Measurements from ENCODE around the gene HMCN2.

The HMCN2 gene

DNA sequence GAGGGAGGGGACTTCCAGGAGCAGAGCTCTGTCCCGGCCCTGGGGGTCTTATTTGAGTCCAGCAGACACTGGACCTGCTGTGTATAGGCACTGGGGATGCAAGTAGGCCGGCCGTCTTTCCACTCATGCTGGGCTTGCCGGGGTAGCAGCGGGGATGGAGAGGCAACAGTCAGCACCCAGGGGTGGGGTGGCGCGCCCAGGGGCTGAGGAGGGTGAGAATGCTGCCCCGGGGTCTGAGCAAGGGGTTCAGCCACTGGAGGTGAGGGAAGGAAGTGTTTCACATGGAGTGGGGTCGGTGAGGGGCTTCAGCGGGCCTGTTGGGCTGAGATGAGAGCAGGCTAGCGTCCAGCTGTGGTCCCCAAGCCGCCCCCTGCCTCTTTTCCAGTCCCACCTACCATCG lies 88.8 kb downstream of the HMCN2 start:
- no peak overlapping the region for H3K4me3 ChIP-seq (ENCODE audit: low read length)
- no peak for DNase-seq (ENCODE audit: low read depth)
- TF ChIP-seq, protein P1, sequence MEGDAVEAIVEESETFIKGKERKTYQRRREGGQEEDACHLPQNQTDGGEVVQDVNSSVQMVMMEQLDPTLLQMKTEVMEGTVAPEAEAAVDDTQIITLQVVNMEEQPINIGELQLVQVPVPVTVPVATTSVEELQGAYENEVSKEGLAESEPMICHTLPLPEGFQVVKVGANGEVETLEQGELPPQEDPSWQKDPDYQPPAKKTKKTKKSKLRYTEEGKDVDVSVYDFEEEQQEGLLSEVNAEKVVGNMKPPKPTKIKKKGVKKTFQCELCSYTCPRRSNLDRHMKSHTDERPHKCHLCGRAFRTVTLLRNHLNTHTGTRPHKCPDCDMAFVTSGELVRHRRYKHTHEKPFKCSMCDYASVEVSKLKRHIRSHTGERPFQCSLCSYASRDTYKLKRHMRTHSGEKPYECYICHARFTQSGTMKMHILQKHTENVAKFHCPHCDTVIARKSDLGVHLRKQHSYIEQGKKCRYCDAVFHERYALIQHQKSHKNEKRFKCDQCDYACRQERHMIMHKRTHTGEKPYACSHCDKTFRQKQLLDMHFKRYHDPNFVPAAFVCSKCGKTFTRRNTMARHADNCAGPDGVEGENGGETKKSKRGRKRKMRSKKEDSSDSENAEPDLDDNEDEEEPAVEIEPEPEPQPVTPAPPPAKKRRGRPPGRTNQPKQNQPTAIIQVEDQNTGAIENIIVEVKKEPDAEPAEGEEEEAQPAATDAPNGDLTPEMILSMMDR (conservative IDR thresholded peaks at IDR 0.05; ENCODE audit: low read length): no peak

DNA sequence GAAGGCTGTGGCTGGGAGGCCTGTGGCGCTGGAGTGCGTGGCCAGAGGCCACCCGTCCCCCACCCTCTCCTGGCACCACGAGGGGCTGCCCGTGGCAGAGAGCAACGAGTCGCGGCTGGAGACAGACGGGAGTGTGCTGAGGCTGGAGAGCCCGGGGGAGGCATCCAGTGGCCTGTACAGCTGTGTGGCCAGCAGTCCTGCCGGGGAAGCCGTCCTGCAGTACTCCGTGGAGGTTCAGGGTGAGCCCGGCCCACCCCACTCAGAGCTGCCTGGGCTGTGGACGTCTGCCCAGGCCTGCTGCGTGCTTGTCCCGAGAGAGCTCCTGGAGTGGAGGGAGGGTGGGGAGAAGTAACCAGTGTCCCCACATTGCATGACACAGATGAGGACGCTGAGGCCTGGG lies 89.2 kb downstream of the HMCN2 start:
- TF ChIP-seq, protein P1 (conservative IDR thresholded peaks at IDR 0.05; ENCODE audit: low read length): no peak
- no peak for DNase-seq (ENCODE audit: low read depth)

DNA sequence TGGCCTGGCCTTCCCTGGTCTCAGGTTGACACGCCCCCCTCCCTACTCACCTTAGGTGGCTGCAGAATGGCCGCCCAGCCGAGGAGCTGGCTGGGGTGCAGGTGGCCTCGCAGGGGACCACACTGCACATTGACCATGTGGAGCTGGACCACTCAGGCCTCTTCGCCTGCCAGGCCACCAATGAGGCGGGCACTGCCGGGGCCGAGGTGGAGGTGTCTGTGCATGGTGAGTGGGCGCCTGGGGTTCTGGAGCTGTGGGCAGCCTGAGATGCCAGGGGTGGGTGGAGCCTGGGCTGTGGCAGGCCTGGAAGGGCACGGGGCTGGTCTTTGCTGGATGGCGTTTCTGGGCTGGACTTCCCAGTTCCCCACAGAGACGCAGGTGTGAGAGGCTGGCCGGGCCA lies 90.5 kb downstream of the HMCN2 start:
- no peak overlapping the region for H3K4me3 ChIP-seq (ENCODE audit: low read length)
- DNase-seq (ENCODE audit: low read depth): no peak
- TF ChIP-seq, protein P1 (conservative IDR thresholded peaks at IDR 0.05; ENCODE audit: low read length): no peak

More for the DNA sequence above, 89.2 kb downstream of the HMCN2 start:
- H3K4me3 ChIP-seq (ENCODE audit: low read length): no peak overlapping the region

DNA sequence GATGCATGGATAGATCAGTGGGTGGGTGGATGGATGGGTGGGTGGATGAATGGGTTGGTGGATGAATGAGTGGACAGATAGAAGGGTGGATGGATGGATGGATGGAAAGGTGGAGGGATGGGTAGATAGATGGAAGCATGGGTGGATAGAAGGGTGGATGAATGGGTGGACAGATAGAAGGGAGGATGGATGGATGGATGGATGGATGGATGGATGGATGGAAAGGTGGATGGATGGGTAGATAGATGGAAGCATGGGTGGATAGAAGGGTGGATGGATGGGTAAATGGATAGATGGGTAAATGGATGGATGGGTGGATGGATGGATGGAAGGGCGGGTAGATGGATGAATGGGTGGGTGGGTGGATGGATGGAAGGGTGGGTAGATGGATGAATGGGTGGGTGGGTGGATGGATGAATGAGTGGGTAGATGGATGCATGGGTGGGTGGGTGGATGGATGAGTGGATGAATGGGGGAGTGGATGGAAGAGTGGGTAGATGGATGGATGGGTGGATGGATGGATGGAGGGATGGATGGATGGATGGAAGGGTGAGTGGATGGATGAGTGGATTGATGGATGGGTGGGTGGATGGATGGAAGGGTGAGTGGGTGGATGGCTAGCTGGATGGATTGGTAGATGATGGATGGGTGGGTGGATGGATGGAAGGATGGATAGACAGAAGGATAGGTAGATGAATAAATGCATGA lies 91.5 kb downstream of the HMCN2 start:
- H3K4me3 ChIP-seq (ENCODE audit: low read length): no peak overlapping the region
- DNase-seq (ENCODE audit: low read depth): no peak
- TF ChIP-seq, protein P1 (conservative IDR thresholded peaks at IDR 0.05; ENCODE audit: low read length): no peak

DNA sequence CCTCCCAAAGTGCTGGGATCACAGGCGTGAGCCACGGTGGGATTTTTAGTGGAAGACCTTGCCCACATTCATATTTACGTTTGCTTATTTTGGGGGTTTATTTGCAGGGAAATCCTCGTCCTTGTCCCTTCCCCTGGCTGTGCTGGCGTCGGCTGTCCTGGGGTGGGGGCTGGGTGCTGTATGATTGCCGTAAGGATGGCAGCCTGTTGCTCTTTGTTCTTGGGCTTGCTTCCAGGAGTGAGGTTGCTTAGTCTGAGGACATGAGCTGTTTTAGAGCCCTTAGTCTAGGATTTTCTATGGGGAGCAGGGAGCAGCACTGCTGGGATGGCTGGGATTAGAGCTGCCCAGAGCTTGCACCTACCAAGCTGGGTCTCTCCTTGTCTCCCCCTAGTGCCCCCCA lies 93.4 kb downstream of the HMCN2 start:
- DNase-seq (ENCODE audit: low read depth): no peak
- no peak overlapping the region for H3K4me3 ChIP-seq (ENCODE audit: low read length)
- TF ChIP-seq, protein P1 (conservative IDR thresholded peaks at IDR 0.05; ENCODE audit: low read length): no peak

DNA sequence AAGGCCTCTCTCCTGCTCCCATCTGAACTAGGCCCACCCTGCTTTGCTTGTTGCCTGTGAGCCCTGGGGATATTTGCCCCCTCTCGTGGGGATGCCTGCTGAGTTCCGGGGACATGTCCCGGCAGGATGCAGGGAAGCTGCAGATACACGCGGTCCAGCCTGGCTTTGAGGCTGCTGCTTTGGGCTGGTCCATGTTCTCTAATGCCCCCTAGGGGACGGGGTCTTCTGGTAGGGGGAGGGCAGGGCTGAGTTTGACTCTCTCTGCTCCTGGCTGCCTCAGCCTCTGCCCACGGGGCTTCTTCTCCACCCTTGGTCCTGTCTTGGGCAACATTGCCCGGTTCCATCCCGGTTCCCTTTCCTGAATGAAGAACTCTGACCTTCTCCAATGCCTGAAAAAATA lies 94.3 kb downstream of the HMCN2 start:
- TF ChIP-seq, protein P1 (conservative IDR thresholded peaks at IDR 0.05; ENCODE audit: low read length): no peak
- DNase-seq (ENCODE audit: low read depth): no peak
- no peak overlapping the region for H3K4me3 ChIP-seq (ENCODE audit: low read length)

DNA sequence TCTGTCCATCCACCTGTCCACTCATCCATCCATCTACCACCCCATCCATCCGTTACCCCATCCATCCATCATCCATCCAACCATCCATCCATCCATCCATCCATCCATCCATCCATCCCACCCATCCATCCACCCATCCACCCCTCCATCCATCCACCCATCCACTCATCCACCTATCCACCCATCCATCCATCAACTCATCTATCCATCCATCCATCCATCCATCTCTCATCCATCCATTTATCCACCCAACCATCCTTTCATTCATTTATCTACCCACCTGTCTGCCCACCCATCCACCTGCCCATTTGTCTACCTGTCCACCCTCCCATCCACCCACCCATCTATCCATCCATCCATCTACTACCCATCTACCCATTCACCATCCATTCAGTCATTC lies 95.1 kb downstream of the HMCN2 start:
- TF ChIP-seq, protein P1 (conservative IDR thresholded peaks at IDR 0.05; ENCODE audit: low read length): no peak
- H3K4me3 ChIP-seq (ENCODE audit: low read length): no peak overlapping the region
- DNase-seq (ENCODE audit: low read depth): no peak

Measured in AG10803 (cell line).